Stimulated activated CD8-positive, alpha-beta memory T cell treated with anti-CD3 and anti-CD28 coated beads, Interleukin-7, amount 100 ng/mL, for 4 hours (primary cell): Measurements from ENCODE around the gene DDX3X.

Experiments
- DNase-seq, 2 donors: peaks; one replicate each; pipeline ENCODE4 v3.0.0-alpha.2; 2020; ENCODE audit warnings: low read depth in 2 of 2

DDX3X gene

GRCh38 chrX:41412261-41413081 lies 78.5 kb downstream of the DDX3X start:
- no peak for DNase-seq
